Testis (tissue), 3 donors: Measurements from ENCODE around the gene ITGA5. TPM values are rescaled to one million over a fixed set of nuclear protein-coding genes. Genes with fewer than 3 reads are reported as not detected.
A peak's percentile ranks its signal among the peaks of the same experiment; 100 is the strongest.

Experiments
- DNase-seq: peaks from one replicate; pipeline ENCODE4 v3.0.0-alpha.2; 2019
- H3K27ac ChIP-seq, 2 donors: fragments of 200-600 bp; sonication (generic); one replicate each; pipeline ENCODE4 v1.5.1; 2019
- H3K27me3 ChIP-seq: fragments of 200-600 bp; sonication (generic); one replicate; pipeline ENCODE4 v1.5.1; 2019
- H3K36me3 ChIP-seq: fragments of 200-600 bp; sonication (generic); one replicate; pipeline ENCODE4 v1.5.1; 2017; ENCODE audit warnings: low read depth; ENCODE audit errors: missing control alignments
- H3K4me1 ChIP-seq: fragments of 200-600 bp; sonication (generic); one replicate; pipeline ENCODE4 v1.5.1; 2019
- H3K4me3 ChIP-seq, 2 donors: fragments of 200-600 bp; sonication (generic); one replicate each; pipeline ENCODE4 v1.5.1; 2017 to 2019
- H3K9me3 ChIP-seq: fragments of 200-600 bp; sonication (generic); one replicate; pipeline ENCODE4 v1.5.1; 2017
- POLR2A ChIP-seq: fragments of 450-650 bp; IDR thresholded peaks from one replicate; pipeline ENCODE4 v1.6.1; 2017; ENCODE audit warnings: antibody characterized with exemption, mild to moderate bottlenecking, moderate library complexity
- WGBS, 2 donors: methylation state at CpG; one replicate each; pipeline ENCODE4 v1.1.5; 2018; 5-methylcytosine and 5-hydroxymethylcytosine counted together
- intact Hi-C: fragments of 100-400 bp; cut with DNase I; formaldehyde crosslinking; loops from one replicate; pipeline ENCODE4 v1.15.1; 2023; ENCODE audit warnings: low total_unique reads
- polyA plus RNA-seq: library from polyadenylated mRNA; stranded (reverse); fragments of 350-450 nt; fragmentation: Illumina TruSeq; extraction: RNeasy Lipid Tissue Mini Kit (QIAGEN cat#74804); gene quantifications from one replicate; pipeline ENCODE4 v1.2.3, GENCODE V29; 2014; ENCODE audit warnings: low read depth, low replicate concordance; ENCODE audit not compliant: insufficient read depth
- total RNA-seq, 2 donors: library from RNA; depleted of rRNA; stranded (reverse); fragments of >200 nt; gene quantifications; one replicate each; pipeline ENCODE4 v1.2.3, GENCODE V29; 2016
- TF ChIP-seq, protein P1 (sequence below), 3 experiments: fragments of 450-650 bp in 2 of 3; fragments of 200-600 bp in 1 of 3; sonication (generic) in 1 of 3; IDR thresholded peaks; one replicate each; pipeline ENCODE4 v1.5.1; 2016 to 2019; ENCODE audit warnings: antibody characterized with exemption in 3 of 3, mild to moderate bottlenecking in 2 of 3, moderate library complexity in 1 of 3

ITGA5 gene
- total and polyA plus RNA-seq, 3 donors from 2014 or later: 9.0 to 16.3 (median 10.7) TPM

DNA sequence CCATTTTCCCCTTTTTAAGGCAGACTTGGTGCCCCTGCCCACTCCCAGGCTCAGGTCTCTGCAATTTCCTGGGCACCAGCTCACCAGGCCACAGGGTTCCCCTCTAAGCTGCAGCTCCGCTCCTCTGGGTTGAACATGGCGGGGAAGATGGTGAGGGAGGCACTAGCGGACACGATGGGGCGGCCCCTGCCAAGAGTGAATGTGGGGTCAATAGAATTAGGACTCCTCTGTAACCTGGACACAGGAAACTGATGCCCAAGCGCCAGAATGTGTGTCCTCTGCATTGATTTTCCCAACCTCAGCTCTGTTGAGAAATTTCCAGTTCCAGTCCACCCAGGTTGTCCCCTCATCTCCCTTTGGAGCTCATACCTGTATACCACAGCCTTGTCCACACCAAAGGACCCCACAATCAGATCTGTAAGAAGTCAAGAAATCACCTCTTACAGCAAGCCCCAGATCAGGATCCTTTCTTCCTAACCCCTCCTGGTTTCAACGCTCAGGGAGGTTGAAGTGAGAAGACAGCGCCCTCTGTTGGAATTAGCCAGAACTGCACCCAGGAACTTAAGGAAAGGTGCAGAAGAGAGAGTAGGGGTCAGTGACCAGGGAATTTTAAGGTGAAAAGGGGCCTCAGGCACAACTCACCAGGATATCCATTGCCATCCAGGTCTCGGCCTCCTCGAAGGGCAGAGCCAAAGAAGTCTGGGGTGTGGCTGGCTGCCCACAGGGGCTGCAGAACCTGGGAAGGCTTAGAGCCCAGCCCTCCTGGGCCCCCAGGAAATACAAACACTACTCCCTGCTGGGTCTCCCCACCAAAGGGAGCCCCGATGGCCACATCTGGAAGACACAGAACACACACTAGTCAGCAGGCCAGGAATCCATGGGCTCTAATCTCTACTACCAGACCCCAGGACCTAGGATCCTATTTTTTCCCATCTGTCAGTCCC is 14.7 kb downstream of the ITGA5 start:
- Histone ChIP-seq H3K27ac (no peak overlapping the region), H3K9me3 (no peaks in the 10 kb centered on the region), H3K4me1 (no peaks in the 10 kb centered on the region), H3K4me3 (no peak overlapping the region), H3K36me3 (no peaks in the 10 kb centered on the region), H3K27me3 (no peaks in the 10 kb centered on the region)
- TF ChIP-seq, protein P1, sequence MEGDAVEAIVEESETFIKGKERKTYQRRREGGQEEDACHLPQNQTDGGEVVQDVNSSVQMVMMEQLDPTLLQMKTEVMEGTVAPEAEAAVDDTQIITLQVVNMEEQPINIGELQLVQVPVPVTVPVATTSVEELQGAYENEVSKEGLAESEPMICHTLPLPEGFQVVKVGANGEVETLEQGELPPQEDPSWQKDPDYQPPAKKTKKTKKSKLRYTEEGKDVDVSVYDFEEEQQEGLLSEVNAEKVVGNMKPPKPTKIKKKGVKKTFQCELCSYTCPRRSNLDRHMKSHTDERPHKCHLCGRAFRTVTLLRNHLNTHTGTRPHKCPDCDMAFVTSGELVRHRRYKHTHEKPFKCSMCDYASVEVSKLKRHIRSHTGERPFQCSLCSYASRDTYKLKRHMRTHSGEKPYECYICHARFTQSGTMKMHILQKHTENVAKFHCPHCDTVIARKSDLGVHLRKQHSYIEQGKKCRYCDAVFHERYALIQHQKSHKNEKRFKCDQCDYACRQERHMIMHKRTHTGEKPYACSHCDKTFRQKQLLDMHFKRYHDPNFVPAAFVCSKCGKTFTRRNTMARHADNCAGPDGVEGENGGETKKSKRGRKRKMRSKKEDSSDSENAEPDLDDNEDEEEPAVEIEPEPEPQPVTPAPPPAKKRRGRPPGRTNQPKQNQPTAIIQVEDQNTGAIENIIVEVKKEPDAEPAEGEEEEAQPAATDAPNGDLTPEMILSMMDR (IDR thresholded peaks at IDR 0.05): peak; percentile 68 to 98 (median 90)
- TF ChIP-seq POLR2A: no peak
- 71 to 84% methylated on average over 10 to 11 of the region's 11 CpGs for WGBS, 2 donors
- DNase-seq: peak; percentile 86
- intact Hi-C loops: no loop called here

DNA sequence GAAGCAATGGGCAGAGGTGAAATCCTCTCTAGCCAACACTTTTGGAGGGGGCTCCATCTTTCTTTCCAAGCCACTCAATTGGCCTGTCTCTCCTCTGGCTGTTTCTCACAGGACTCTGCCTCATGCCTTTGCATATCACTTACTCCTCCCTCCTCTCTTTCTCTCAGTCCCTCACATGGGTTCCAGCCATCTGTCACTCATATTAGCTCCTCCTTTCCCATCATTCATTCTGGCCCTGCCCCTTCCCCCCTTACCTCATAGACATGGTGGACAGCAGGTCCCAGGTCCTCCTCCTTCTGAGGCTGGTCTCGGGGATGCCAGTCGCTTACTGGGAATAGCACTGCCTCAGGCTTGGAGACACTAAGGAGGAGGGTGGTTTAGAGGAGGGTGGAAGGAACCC is 17.9 kb downstream of the ITGA5 start:
- no peaks in the 10 kb centered on the region for H3K36me3 ChIP-seq

DNA sequence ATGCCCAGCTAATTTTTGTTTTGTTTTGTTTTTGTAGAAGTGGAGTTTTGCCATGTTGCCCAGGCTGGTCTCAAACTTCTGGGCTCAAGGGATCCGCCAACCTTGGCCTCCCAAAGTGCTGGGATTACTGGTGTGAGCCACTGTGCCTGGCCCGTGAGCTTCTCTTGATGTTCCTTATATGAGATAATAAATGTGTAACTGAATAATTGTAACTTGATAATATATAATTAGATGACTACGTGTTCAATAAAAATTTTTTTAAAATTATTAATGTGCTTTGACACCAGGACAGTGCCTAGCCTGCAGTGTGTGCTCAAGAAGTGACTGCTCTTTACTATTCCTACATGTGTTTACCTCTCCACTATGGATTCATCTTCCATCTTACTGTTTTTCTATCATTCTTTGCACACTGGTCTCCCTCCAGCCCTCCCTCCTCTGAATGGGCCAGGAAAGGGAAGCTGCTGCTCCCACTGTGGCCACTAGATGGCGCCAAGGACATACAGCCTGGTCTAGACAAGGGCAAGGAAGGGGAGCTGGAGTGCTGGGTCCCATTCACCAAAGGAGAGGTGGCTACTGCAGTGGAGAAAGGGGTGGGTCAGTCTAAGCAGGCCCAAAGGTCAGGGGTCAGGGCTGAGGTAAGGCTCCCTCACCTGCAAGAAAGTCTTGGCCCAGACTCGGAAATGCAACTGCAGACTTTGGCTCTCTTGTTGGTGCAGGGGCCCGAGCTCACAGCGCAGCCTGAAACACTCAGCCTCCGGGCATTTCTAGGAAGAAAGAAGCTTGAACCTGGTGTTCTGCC is 19.9 kb downstream of the ITGA5 start:
- WGBS, 2 donors: 73 to 78% methylated on average over 7 to 8 of the region's 8 CpGs
- Histone ChIP-seq H3K9me3 (no peaks in the 10 kb centered on the region), H3K4me1 (no peaks in the 10 kb centered on the region), H3K27ac (no peak overlapping the region), H3K4me3 (no peak overlapping the region), H3K27me3 (no peaks in the 10 kb centered on the region), H3K36me3 (no peaks in the 10 kb centered on the region)
- peak; percentile 92 for DNase-seq
- TF ChIP-seq, protein P1 (IDR thresholded peaks at IDR 0.05): peak; percentile 86 to 97 (median 87)
- TF ChIP-seq POLR2A: no peak
- intact Hi-C loops: loop anchor here (5.0 kb wide), 1 partner anchor 38 kb away; no protein-coding TSS in a partner anchor

More for the DNA sequence above, 17.9 kb downstream of the ITGA5 start:
- TF ChIP-seq POLR2A: no peak
- TF ChIP-seq, protein P1 (IDR thresholded peaks at IDR 0.05): no peak
- Histone ChIP-seq H3K27ac (no peak overlapping the region), H3K4me1 (no peaks in the 10 kb centered on the region), H3K27me3 (no peaks in the 10 kb centered on the region), H3K9me3 (no peaks in the 10 kb centered on the region), H3K4me3 (no peak overlapping the region)
- 92 to 94% methylated on average over 2 of the region's 2 CpGs for WGBS, 2 donors
- no peak for DNase-seq
- intact Hi-C loops: no loop called here

DNA sequence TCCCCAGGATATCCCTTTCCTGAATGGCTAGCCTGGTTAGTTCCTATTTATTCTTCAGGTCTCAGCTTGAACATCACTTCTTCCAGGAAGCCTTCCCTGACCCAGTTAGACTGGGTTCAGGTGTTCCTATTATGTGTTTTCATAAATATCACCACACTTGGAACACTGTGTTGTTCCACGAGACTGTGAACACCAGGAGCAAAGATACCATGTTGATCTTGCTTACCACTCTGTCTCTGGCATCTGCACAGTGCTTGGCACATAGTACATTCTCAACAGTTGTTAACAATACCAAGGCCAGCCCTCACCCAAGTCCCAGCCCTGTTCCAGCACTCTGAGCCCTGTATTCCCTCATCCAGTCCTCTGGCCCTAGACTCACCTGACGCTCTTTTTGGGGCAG is 20.8 kb downstream of the ITGA5 start:
- no peaks in the 10 kb centered on the region for H3K4me1 ChIP-seq
- H3K4me3 ChIP-seq: no peak overlapping the region
- H3K27me3 ChIP-seq: no peaks in the 10 kb centered on the region
- 83 to 93% methylated on average over 2 of the region's 2 CpGs for WGBS, 2 donors
- no peak for DNase-seq
- intact Hi-C loops: loop anchor here (5.0 kb wide), 1 partner anchor 39 kb away; no protein-coding TSS in a partner anchor
- no peak for TF ChIP-seq POLR2A
- TF ChIP-seq, protein P1 (IDR thresholded peaks at IDR 0.05): no peak
- H3K36me3 ChIP-seq: no peaks in the 10 kb centered on the region
- no peak overlapping the region for H3K27ac ChIP-seq
- no peaks in the 10 kb centered on the region for H3K9me3 ChIP-seq
